HepG2 (cell line): ENCODE results near the gene NAV2. TPM values are rescaled to one million over a fixed set of nuclear protein-coding genes. Genes with fewer than 3 reads are reported as not detected.
A peak's percentile ranks its signal among the peaks of the same experiment; 100 is the strongest.

Source experiments
- ATAC-seq: fragments of 200-7000 bp; cut with Tn5 transposase; 3 replicates; pipeline ENCODE4 v1.9.1; 2020; ENCODE audit warnings: mild to moderate bottlenecking, moderate library complexity
- BruUV-seq: library from RNA; stranded (reverse); fragments of 400-500 nt; replicated peaks from 2 replicates; lab custom pipeline; 2021; lab: Mats Ljungman, UMichigan
- CTCF ChIA-PET: fragments of 300-600 bp; formaldehyde crosslinking; extraction: SDS; loops from one replicate; lab custom pipeline; 2021; ENCODE audit warnings: low total read pairs, inconsistent platforms, low intra/inter-chr PET ratio; lab: Yijun Ruan, JAX
- POLR2A ChIA-PET: fragments of 350-600 bp; sonication (Branson Sonifier 250); formaldehyde crosslinking; loops from one replicate; lab custom pipeline; 2020; ENCODE audit warnings: antibody characterized with exemption, inconsistent platforms; lab: Yijun Ruan, JAX
- DNase-seq: peaks from one replicate; pipeline ENCODE4 v3.0.0-alpha.2; 2015; ENCODE audit warnings: low spot score
- FAIRE-seq: peaks from 3 replicates; lab custom pipeline; 2011; peaks lifted over from hg19 to GRCh38; lab: Jason Lieb, UNC
- H2AFZ ChIP-seq: one replicate; pipeline ENCODE4 v1.6.1; 2011; ENCODE audit warnings: low read length, inconsistent platforms
- H3K27ac ChIP-seq: fragments of 300-600 bp; 3 replicates; pipeline ENCODE4 v1.8.0; 2011; ENCODE audit warnings: mixed run types, mild to moderate bottlenecking, mixed read lengths, low read length, inconsistent platforms; ENCODE audit not compliant: insufficient read depth; ENCODE audit errors: extremely low read length
- H3K27me3 ChIP-seq, 2 experiments: fragments of 200-600 bp in 1 of 2; 2 replicates in 1 of 2; 3 replicates in 1 of 2; pipeline versions ENCODE4 v1.6.0 to v1.8.0; 2011; ENCODE audit warnings: low read length in 2 of 2, mild to moderate bottlenecking in 2 of 2, moderate library complexity in 2 of 2, inconsistent platforms in 1 of 2; ENCODE audit not compliant: insufficient read depth in 2 of 2, control insufficient read depth in 1 of 2
- H3K36me3 ChIP-seq, 2 experiments: fragments of 200-600 bp in 1 of 2; replicated peaks in 1 of 2; 2 replicates in 1 of 2; 3 replicates in 1 of 2; pipeline versions ENCODE4 v1.5.1 to v1.8.0; 2011; ENCODE audit warnings: low read length in 2 of 2, inconsistent platforms in 1 of 2; ENCODE audit not compliant: insufficient read depth in 2 of 2, control insufficient read depth in 1 of 2
- H3K4me1 ChIP-seq: 2 replicates; pipeline ENCODE4 v1.5.1; 2012; ENCODE audit warnings: low read length, inconsistent platforms; ENCODE audit not compliant: insufficient read depth
- H3K4me2 ChIP-seq: 2 replicates; pipeline ENCODE4 v1.6.0; 2011; ENCODE audit warnings: low read depth, low read length, inconsistent platforms
- H3K4me3 ChIP-seq, 3 experiments: fragments of 200-600 bp in 1 of 3; sonication (generic), shearing (Covaris generic) in 1 of 3; replicated peaks in 1 of 3; 2 replicates each; pipeline ENCODE4 v1.5.1; 2011 to 2016; ENCODE audit warnings: low read length in 3 of 3, inconsistent platforms in 2 of 3, low read depth in 2 of 3, mild to moderate bottlenecking in 2 of 3, control low read depth in 1 of 3, mixed read lengths in 1 of 3; ENCODE audit not compliant: insufficient read depth in 1 of 3
- H3K79me2 ChIP-seq: one replicate; pipeline ENCODE4 v1.6.1; 2011; ENCODE audit warnings: low read length, inconsistent platforms; ENCODE audit not compliant: insufficient read depth
- H3K9ac ChIP-seq: 2 replicates; pipeline ENCODE4 v1.6.0; 2011; ENCODE audit warnings: mild to moderate bottlenecking, low read depth, low read length, inconsistent platforms; ENCODE audit not compliant: insufficient read depth
- H3K9me3 ChIP-seq: 2 replicates; pipeline ENCODE4 v1.5.1; 2012; ENCODE audit warnings: mild to moderate bottlenecking, low read length
- H4K20me1 ChIP-seq: 2 replicates; pipeline ENCODE4 v1.6.0; 2011; ENCODE audit warnings: inconsistent platforms, mild to moderate bottlenecking, low read length, moderate library complexity; ENCODE audit not compliant: insufficient read depth
- AHR ChIP-seq: IDR thresholded peaks from 2 replicates; pipeline ENCODE4 v1.6.1; 2018; ENCODE audit warnings: missing genetic modification reagents, missing compliant biosample characterization
- ATAD3A ChIP-seq: sonication (generic); formaldehyde crosslinking; IDR thresholded peaks from 2 replicates; pipeline ENCODE4 v1.4.0; 2020; ENCODE audit warnings: missing genetic modification reagents
- BCLAF1 ChIP-seq: fragments of 450-650 bp; IDR thresholded peaks from 2 replicates; pipeline ENCODE4 v1.6.1; 2017; ENCODE audit warnings: mild to moderate bottlenecking
- E2F1 ChIP-seq: sonication (generic); formaldehyde crosslinking; IDR thresholded peaks from 2 replicates; pipeline ENCODE4 v1.5.0; 2020; ENCODE audit warnings: missing genetic modification reagents
- MYNN ChIP-seq: sonication (generic); formaldehyde crosslinking; IDR thresholded peaks from 2 replicates; pipeline ENCODE4 v1.4.0; 2020; ENCODE audit warnings: mild to moderate bottlenecking, low read depth, missing genetic modification reagents
- PBX3 ChIP-seq: sonication (generic); formaldehyde crosslinking; IDR thresholded peaks from 2 replicates; pipeline ENCODE4 v1.8.1; 2023; ENCODE audit warnings: missing genetic modification reagents, inconsistent platforms, borderline replicate concordance
- RERE ChIP-seq: IDR thresholded peaks from 2 replicates; pipeline ENCODE4 v1.6.1; 2016; ENCODE audit warnings: low read depth, missing genetic modification reagents, missing compliant biosample characterization
- TEAD2 ChIP-seq: sonication (generic); formaldehyde crosslinking; IDR thresholded peaks from 2 replicates; pipeline ENCODE4 v1.9.0; 2021; ENCODE audit warnings: missing genetic modification reagents
- ZNF510 ChIP-seq: sonication (generic); formaldehyde crosslinking; IDR thresholded peaks from 2 replicates; pipeline ENCODE4 v1.4.0; 2020; ENCODE audit warnings: low read depth, mild to moderate bottlenecking, missing genetic modification reagents
- ZNF709 ChIP-seq: sonication (generic); formaldehyde crosslinking; IDR thresholded peaks from 2 replicates; pipeline ENCODE4 v1.5.0; 2020; ENCODE audit warnings: mild to moderate bottlenecking, missing genetic modification reagents
- WGBS: methylation state at CpG from one replicate; pipeline ENCODE4 v1.1.6; 2017; ENCODE audit warnings: low lambda C conversion rate; 5-methylcytosine and 5-hydroxymethylcytosine counted together
- in situ Hi-C: cut with HindIII; loops from 2 replicates; pipeline ENCODE4 v1.10.0; 2017; ENCODE audit warnings: low pct_unique_long_range_greater_than_20kb; ENCODE audit not compliant: extremely low pct_ligation_motif_present
- intact Hi-C: fragments of 100-400 bp; cut with micrococcal nuclease; formaldehyde crosslinking; loops from one replicate; pipeline ENCODE4 v1.10.0; 2022; ENCODE audit not compliant: unreplicated experiment
- polyA plus RNA-seq, 8 experiments: library from polyadenylated mRNA; depleted of rRNA in 3 of 8; stranded (reverse) in 7 of 8; unstranded in 1 of 8; fragments of >200 nt; fragmentation: Illumina TruSeq in 4 of 8; extraction: Trizol in 4 of 8; gene quantifications; 2 replicates each; pipeline versions ENCODE4 v1.2.1 to v1.2.3, GENCODE V29; 2011 to 2016; ENCODE audit warnings: low read depth in 4 of 8, missing spikeins in 1 of 8, mixed read lengths in 1 of 8; ENCODE audit not compliant: insufficient read depth in 1 of 8
- total RNA-seq, 5 experiments: library from RNA; depleted of rRNA; stranded (reverse); fragments of >200 nt; fragmentation: Illumina TruSeq; extraction: Trizol; gene quantifications; 2 replicates each; pipeline ENCODE4 v1.2.3, GENCODE V29; 2016; ENCODE audit warnings: low read depth in 1 of 5

The NAV2 gene
- total and polyA plus RNA-seq, 2 of the 13 experiments (the other 11 are each of a cell fraction or from before 2014, with no cell fraction given): 9.3 to 34.6 TPM

GRCh38 chr11:20035701-20036601 is 323.3 kb downstream of the NAV2 start:
- Histone ChIP-seq H3K4me3 (peak overlapping the region in 2 of 3 experiments; percentile 17 to 53; a peak in 3 of 6 replicates), H3K27ac (peak overlapping the region; percentile 63), H3K4me2 (peak overlapping the region; percentile 68), H3K27me3 (no peaks in the 10 kb centered on the region), H3K36me3 (peaks cover 19 to 44% of the 10 kb centered on the region in 2 experiments), H3K79me2 (peaks cover 65% of the 10 kb centered on the region), H3K4me1 (peaks cover 74% of the 10 kb centered on the region), H3K9ac (no peak overlapping the region), H4K20me1 (no peaks in the 10 kb centered on the region), H3K9me3 (no peaks in the 10 kb centered on the region), H2AFZ (no peak overlapping the region)
- in situ Hi-C loops: no loop called here
- peak; percentile 91 for DNase-seq
- BruUV-seq: no TSS peak
- CTCF ChIA-PET: interaction anchor here (1.2 kb wide), 1 partner anchor 85 kb away, joined by 3 read pairs; no protein-coding TSS in a partner anchor
- whole genome bisulfite sequencing: 0% methylated on average over 14 of the region's 15 CpGs
- POLR2A ChIA-PET: interaction anchor here (0.7 to 4.3 kb wide), 19 partner anchors 9 to 124 kb away, joined by 3 to 65 read pairs (median 6); no protein-coding TSS in a partner anchor
- intact Hi-C loops: loop anchor here (1.0 to 5.0 kb wide), 7 partner anchors 14 to 82 kb away; no protein-coding TSS in a partner anchor
- peak; percentile 95 for FAIRE-seq
- peak; percentile 87 for ATAC-seq
- TF ChIP-seq ATAD3A (CRISPR knock-in tag): no peak
- no peak for TF ChIP-seq BCLAF1
- peak; percentile 68; the same call in 1 of the 2 replicates for TF ChIP-seq AHR (CRISPR knock-in tag)
- no peak for TF ChIP-seq TEAD2 (CRISPR knock-in tag)
- 0 out of 2 replicates have a peak, but pooled peaks have one; percentile 42 for TF ChIP-seq PBX3 (CRISPR knock-in tag)
- TF ChIP-seq RERE (CRISPR knock-in tag): peak; percentile 77
- no peak for TF ChIP-seq ZNF709 (CRISPR knock-in tag)
- no peak for TF ChIP-seq MYNN (CRISPR knock-in tag)
- no peak for TF ChIP-seq E2F1 (CRISPR knock-in tag)
- 0 out of 2 replicates have a peak, but pooled peaks have one; percentile 33 for TF ChIP-seq ZNF510 (CRISPR knock-in tag)
